Adipocyte (in vitro differentiated cells): ENCODE data around the gene ASPN.
"Not testable (repeated sequence)": the region's sequence is repeated elsewhere in the genome, so short reads cannot be mapped to it uniquely, and the experiment has no call there.

Experiments used
- DNase-seq: peaks from one replicate; pipeline ENCODE4 v3.0.0-alpha.2; 2015; ENCODE audit warnings: low read depth
- H3K27me3 ChIP-seq: replicated peaks from 2 replicates; pipeline ENCODE4 v1.7.0; 2013; ENCODE audit warnings: mild to moderate bottlenecking, low read length, moderate library complexity; ENCODE audit not compliant: control insufficient read depth, insufficient read depth
- H3K36me3 ChIP-seq: 2 replicates; pipeline ENCODE4 v1.7.0; 2013; ENCODE audit warnings: low read length, mild to moderate bottlenecking, moderate library complexity; ENCODE audit not compliant: control insufficient read depth, insufficient read depth, severe bottlenecking
- H3K4me1 ChIP-seq: 2 replicates; pipeline ENCODE4 v1.7.0; 2013; ENCODE audit warnings: mild to moderate bottlenecking, low read length, moderate library complexity; ENCODE audit not compliant: control insufficient read depth, insufficient read depth
- H3K4me3 ChIP-seq: 2 replicates; pipeline ENCODE4 v1.7.0; 2013; ENCODE audit warnings: mild to moderate bottlenecking, low read length, moderate library complexity
- H3K9ac ChIP-seq: 2 replicates; pipeline ENCODE4 v1.7.0; 2013; ENCODE audit warnings: mild to moderate bottlenecking, low read length, moderate library complexity
- H3K9me3 ChIP-seq: 2 replicates; pipeline ENCODE4 v1.7.0; 2013; ENCODE audit warnings: mild to moderate bottlenecking, low read length, moderate library complexity; ENCODE audit not compliant: control insufficient read depth

The ASPN gene

DNA sequence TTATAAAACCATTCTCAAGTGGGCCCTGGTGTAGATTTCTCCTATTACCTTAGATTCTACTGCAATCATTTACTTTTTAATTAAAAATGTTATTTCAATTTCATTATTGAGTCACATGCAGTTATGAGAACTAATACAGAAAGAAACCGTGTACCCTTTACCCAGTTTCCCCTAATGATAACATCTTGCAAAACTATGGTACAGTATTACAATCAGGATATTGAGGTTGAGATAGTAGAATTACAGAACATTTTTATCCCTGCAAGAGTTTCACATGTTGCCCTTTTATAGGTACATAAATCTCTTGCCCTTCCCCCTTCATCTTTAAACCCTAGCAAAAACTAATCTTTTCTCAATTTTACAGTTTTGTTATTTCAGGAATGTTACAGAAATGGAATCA, 47.0 kb downstream of the ASPN start:
- Histone ChIP-seq H3K4me3 (no peak overlapping the region), H3K4me1 (peaks cover 18% of the 10 kb centered on the region), H3K9me3 (no peaks in the 10 kb centered on the region), H3K27me3 (no peaks in the 10 kb centered on the region), H3K9ac (no peak overlapping the region), H3K36me3 (no peaks in the 10 kb centered on the region)
- DNase-seq = no peak

DNA sequence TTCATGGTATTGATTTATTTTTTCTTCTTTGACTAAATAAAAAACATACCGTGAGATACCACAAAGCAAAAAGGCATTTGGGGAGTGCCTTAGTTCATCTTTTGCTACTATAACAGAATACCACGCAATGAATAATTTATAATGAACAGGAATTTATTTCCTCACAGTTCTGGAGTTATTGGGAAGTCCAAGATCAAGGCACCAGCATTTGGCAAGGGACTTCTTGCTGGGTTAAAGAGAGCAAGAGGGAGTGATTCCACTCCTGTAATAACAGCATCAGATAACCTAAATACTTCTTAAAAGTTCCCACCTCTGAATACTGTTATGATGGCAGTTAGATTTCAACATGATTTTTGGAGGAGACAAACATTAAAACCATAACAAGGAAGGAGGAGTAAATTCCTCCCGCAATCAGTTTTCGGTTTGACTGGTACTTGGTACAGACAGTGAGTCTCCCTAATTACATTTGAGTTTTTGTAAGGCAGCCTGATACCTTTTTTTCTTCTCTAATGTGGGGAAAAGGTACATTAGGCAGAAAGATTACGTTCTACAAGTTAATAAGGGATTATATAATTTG, 49.2 kb downstream of the ASPN start:
- no peak for DNase-seq
- H3K36me3 ChIP-seq = no peaks in the 10 kb centered on the region
- H3K4me3 ChIP-seq = peak overlapping the region; percentile 68
- peaks cover 10% of the 10 kb centered on the region for H3K4me1 ChIP-seq
- peak overlapping the region; percentile 67 for H3K9ac ChIP-seq
- H3K27me3 ChIP-seq = no peaks in the 10 kb centered on the region
- H3K9me3 ChIP-seq = no peaks in the 10 kb centered on the region

DNA sequence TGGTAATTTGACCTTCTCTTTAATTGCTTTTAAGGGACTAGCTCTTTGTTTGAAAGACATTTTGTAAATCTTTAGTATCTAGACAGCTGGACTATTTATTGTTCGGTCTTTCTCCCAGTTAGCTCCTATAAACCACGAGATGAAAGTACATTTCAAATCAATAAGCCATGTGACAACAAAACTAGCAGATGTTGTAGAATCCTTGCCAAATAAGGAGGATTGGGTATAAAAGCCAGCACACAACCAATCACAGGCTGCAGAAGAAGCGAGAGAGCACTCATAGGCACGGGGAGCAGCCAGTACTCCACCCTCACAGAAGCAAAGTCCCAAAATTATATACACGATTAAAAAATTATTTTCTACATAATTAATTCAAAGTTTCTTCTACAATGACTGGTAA, 50.0 kb downstream of the ASPN start:
- H3K4me1 ChIP-seq = peaks cover 10% of the 10 kb centered on the region
- H3K27me3 ChIP-seq = no peaks in the 10 kb centered on the region
- no peak for DNase-seq
- no peaks in the 10 kb centered on the region for H3K9me3 ChIP-seq
- H3K4me3 ChIP-seq = peak overlapping the region; percentile 68
- H3K9ac ChIP-seq = peak overlapping the region; percentile 67
- no peaks in the 10 kb centered on the region for H3K36me3 ChIP-seq

DNA sequence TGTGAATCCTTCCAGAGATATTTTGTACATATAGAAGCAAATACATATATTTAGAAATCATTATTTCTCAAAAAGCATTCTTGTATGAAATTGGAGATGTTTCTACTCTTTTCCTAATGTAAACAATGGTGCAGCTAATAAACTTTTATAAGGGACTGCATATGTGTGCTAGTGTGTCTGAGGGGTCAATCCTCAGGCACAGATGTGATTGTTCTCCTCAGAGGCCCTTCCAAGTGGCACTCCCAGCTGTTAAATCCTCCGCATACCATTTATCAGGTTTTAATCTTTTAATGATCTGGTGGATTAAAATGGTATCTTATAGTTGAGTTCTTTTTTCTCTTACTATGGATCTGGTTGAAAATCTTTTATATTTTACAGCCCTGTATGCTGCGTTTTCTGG, 52.5 kb downstream of the ASPN start:
- H3K9ac ChIP-seq = no peak overlapping the region
- no peaks in the 10 kb centered on the region for H3K27me3 ChIP-seq
- no peaks in the 10 kb centered on the region for H3K9me3 ChIP-seq
- H3K36me3 ChIP-seq = no peaks in the 10 kb centered on the region
- H3K4me1 ChIP-seq = peaks cover 26% of the 10 kb centered on the region
- DNase-seq = no peak
- no peak overlapping the region for H3K4me3 ChIP-seq

DNA sequence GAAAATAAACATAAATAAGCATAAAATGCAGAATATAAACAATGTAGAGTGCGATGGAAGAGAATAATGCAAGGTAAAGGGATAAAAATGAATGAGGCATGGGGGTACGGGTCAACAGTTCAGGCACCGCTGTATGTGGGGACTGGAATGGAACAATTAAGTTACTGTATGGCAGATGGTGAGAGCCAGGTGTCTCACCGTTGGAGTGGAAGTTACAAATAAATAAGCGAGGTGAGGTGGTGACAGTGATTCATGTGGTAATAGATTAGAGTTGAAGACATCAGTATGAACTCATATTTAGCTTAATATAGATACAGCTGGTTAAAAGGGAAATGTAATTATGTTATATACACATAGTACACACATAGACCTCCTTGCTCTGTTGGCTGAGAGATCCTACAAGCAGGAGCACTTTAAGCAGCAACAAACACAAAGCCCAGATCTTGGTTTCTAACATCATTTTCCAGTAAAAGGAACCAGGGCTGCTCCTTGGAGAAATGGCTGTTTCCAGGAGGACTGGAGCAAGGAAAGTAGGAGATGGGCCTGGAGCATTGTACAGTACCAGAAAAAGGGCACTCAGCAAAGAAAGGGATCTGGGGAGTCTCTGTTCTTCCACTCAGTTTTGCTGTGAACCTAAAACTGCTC, 55.7 kb downstream of the ASPN start:
- H3K9ac ChIP-seq = peak overlapping the region; percentile 89
- H3K27me3 ChIP-seq = no peaks in the 10 kb centered on the region
- no peak overlapping the region for H3K4me3 ChIP-seq
- H3K9me3 ChIP-seq = no peaks in the 10 kb centered on the region
- peaks cover 34% of the 10 kb centered on the region for H3K4me1 ChIP-seq
- H3K36me3 ChIP-seq = no peaks in the 10 kb centered on the region
- DNase-seq = no peak

DNA sequence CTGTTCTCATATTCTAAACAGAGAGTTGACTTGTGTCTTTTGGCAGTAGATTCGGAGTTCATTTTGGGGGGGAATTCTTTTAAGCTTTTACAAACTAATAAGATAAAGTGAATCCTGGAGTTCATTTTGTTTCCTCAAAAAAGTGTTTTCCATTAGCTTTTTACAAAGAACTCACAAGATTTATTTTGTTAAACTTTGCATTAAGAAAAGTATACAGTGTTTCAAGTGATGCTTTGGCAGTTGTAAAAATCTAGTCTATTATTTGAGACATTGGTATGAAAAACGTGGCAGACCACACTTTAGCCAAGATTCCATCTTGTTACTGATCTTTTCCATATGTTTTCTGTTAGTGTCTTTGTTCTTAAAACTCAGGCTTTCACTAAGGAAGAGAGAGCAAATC, 56.8 kb downstream of the ASPN start:
- Histone ChIP-seq H3K9me3 (no peaks in the 10 kb centered on the region), H3K27me3 (no peaks in the 10 kb centered on the region), H3K9ac (peak overlapping the region; percentile 89), H3K4me3 (no peak overlapping the region), H3K36me3 (no peaks in the 10 kb centered on the region), H3K4me1 (peaks cover 34% of the 10 kb centered on the region)
- DNase-seq = peak; percentile 84

DNA sequence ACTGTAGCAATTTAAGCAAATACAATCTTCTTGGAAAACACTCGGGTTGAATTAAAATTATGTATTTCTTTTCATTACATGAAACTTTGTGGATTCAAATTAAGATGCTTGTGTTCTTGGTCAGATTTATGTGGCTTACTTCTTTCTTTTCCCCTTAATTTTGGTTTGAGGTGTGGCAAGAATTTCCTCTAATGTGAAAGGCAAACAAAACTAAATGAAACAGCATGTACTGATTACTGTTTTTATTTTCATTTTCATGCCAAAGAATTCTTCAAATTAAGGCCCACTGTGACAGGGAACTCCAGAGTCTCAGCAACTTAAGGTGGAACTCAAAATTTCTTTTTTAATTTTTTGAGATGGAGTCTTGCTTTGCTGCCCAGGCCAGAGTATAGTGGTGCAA, 58.0 kb downstream of the ASPN start, which contains the start of gene OMD:
Gene OMD, minus strand, starts transcription at position 132 of the 400 bp plus-strand sequence. CDS start 6,913 bp downstream, outside the sequence.
- DNase-seq = peak; percentile 86
- H3K4me3 ChIP-seq = peak within 1 kb of the TSS; percentile 79
- H3K9ac ChIP-seq = peak within 1 kb of the TSS; percentile 89
- H3K27me3 ChIP-seq = no peaks in the 10 kb centered on the region
- H3K4me1 ChIP-seq = peaks cover 34% of the 10 kb centered on the region
- no peaks in the 10 kb centered on the region for H3K9me3 ChIP-seq
- no peaks in the 10 kb centered on the region for H3K36me3 ChIP-seq

DNA sequence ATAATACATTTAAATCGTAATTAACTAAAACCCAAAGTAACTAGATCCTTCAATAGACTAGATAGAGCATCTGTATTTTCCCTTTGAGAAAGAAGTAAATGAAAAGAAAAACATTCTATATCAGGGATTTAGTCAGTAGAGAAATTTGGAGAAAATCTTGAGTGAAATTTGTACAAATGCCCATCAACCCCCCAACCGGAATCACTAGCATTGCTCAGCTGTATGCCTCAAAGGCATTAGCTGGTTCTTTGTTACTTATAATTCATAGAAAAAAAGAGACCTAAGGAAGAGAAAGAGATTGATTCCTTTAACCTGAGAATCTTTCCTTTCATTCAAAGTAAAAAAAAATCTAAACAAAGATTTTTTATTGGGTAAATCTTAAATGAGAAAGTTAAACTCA, 58.7 kb downstream of the ASPN start:
- Histone ChIP-seq H3K9me3 (no peaks in the 10 kb centered on the region), H3K4me3 (peak overlapping the region; percentile 79), H3K9ac (peak overlapping the region; percentile 89), H3K27me3 (no peaks in the 10 kb centered on the region), H3K36me3 (no peaks in the 10 kb centered on the region), H3K4me1 (peaks cover 34% of the 10 kb centered on the region)
- peak; percentile 57 for DNase-seq

DNA sequence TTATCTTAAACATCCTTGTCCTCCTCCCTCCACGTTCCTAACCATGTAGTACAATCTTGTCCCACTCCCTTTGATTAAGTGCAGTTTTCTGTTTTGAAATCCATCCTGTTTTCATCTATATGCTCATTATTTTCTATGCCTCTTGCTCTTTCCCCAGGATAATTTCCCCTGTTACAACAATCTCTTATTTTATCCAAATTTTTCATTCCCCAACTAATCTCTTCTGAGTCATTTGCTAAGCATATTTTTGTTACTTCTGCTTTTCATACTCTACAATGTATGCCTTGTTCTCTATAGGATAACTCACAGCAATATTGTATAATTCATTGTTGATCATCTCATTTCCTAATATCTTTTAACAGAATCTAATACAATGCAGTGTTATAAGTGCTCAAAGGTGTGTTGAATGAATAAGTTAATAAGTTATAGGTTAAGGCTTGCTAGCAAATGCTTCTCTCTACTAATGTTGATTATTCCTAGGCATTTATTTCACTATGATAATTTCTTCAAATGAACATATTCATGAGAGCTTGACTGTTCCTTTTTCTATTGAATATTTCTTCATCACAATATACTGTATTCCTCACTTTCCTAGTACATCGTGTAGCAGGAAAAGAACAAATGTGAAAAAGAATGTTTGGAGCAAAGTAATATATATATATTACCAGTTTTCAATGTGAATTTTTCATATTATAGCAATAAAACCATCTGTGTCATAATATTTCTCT, 59.5 kb downstream of the ASPN start:
- Histone ChIP-seq H3K9ac (peak overlapping the region; percentile 89), H3K4me1 (peaks cover 34% of the 10 kb centered on the region), H3K36me3 (no peaks in the 10 kb centered on the region), H3K4me3 (peak overlapping the region; percentile 79), H3K9me3 (no peaks in the 10 kb centered on the region), H3K27me3 (no peaks in the 10 kb centered on the region)
- DNase-seq = no peak

DNA sequence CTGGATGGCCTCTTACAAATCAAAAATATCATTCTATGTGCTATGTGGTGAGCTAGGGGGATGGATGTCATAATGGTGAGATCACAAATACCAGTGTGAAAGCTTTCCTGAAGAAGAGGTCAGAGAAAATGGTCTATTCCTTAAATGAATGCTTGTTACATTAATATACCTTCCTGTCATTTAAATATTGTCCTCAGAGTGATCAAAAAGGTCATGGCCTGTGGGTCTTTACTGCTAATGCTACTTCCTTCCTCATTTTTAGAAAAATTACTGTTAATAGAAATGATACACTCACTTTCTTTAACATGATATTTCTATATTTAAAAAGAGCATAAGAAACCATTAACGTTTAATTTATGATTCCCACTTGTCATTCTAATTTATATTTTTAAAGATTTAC, 67.7 kb downstream of the ASPN start:
- Histone ChIP-seq H3K9me3 (no peaks in the 10 kb centered on the region), H3K9ac (no peak overlapping the region), H3K4me3 (no peak overlapping the region), H3K27me3 (no peaks in the 10 kb centered on the region), H3K4me1 (peaks cover 8% of the 10 kb centered on the region), H3K36me3 (no peaks in the 10 kb centered on the region)
- no peak for DNase-seq

DNA sequence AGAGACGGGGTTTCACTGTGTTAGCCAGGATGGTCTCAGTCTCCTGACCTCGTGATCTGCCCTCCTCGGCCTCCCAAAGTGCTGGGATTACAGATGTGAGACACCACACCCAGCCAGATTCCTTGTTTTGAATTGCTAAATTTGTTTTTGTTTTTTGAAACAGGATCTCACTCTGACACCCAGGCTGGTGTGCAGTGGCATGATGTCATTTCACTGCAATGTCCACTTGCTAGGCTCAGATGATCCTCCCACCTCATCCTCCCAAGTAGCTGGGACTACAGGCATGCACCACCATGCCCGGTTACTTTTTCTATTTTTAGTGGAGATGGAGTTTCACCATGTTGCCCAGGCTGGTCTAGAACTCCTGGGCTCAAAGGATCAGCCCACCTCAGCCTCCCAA, 71.1 kb downstream of the ASPN start:
- H3K9ac ChIP-seq, H3K9me3 ChIP-seq, H3K27me3 ChIP-seq, H3K36me3 ChIP-seq, H3K4me3 ChIP-seq, DNase-seq: not testable (repeated sequence)
- peaks cover 13% of the 10 kb centered on the region for H3K4me1 ChIP-seq
